ENCODE results near the gene RBM44.
"Not testable (repeated sequence)": the region's sequence is repeated elsewhere in the genome, so short reads cannot be mapped to it uniquely, and the experiment has no call there.

Gene RBM44

DNA sequence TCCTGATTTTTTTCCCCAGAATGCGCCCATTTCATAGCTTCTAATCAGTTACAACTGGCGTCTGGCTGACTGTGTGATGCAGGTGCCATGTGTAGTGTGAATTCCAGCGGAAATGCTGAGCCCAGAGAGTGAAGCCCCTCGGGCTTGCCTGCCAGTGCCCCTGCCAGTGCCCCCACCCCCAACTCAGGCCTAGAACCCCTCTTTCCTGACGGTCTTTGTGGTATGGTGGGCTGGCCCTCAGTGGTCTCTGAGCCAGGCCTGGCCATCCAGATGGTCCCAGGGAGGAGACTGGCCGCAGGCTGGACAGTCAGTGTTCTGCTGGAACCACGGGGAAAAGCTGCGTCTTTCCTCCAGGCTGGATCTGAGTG is 63.9 kb downstream of the RBM44 start:
- H3K27me3 ChIP-seq (ENCODE audit: control insufficient read depth, insufficient read depth, low read length): no peaks in the 10 kb centered on the region
- H3K27ac ChIP-seq (ENCODE audit: low read depth, low read length): peak overlapping the region; percentile 94
- H3K9ac ChIP-seq (ENCODE audit: low read length): no peak overlapping the region
- H3K4me1 ChIP-seq (ENCODE audit: control insufficient read depth, insufficient read depth, low read length): peaks cover 48% of the 10 kb centered on the region
- H3K4me3 ChIP-seq (ENCODE audit: low read length): no peak overlapping the region
- H3K36me3 ChIP-seq (ENCODE audit: control insufficient read depth, insufficient read depth, low read length): no peaks in the 10 kb centered on the region

DNA sequence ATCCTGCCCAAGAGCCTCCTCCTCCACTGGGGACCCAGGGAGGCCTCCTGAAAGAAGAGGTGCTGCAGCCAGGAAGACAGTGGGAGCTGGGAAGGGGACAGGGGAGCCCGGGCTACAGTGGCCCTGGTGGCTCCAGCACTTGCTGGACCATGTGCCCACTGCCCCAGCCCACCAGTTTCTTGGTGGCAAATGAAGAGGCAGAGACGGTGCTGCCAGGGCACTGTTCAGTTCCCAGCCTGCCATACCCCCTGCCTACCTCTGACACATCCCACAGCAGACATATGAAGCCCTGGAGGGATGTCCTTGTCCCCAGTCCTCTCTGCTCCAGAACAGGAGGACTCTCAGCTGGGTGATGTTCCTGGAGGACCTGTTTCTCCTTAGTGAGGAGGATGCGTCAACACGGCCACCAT is 64.5 kb downstream of the RBM44 start:
- Histone ChIP-seq H3K27ac (ENCODE audit: low read depth, low read length) (peak overlapping the region; percentile 94), H3K36me3 (ENCODE audit: control insufficient read depth, insufficient read depth, low read length) (no peaks in the 10 kb centered on the region), H3K4me1 (ENCODE audit: control insufficient read depth, insufficient read depth, low read length) (peaks cover 48% of the 10 kb centered on the region), H3K4me3 (ENCODE audit: low read length) (no peak overlapping the region), H3K9ac (ENCODE audit: low read length) (no peak overlapping the region), H3K27me3 (ENCODE audit: control insufficient read depth, insufficient read depth, low read length) (no peaks in the 10 kb centered on the region)

DNA sequence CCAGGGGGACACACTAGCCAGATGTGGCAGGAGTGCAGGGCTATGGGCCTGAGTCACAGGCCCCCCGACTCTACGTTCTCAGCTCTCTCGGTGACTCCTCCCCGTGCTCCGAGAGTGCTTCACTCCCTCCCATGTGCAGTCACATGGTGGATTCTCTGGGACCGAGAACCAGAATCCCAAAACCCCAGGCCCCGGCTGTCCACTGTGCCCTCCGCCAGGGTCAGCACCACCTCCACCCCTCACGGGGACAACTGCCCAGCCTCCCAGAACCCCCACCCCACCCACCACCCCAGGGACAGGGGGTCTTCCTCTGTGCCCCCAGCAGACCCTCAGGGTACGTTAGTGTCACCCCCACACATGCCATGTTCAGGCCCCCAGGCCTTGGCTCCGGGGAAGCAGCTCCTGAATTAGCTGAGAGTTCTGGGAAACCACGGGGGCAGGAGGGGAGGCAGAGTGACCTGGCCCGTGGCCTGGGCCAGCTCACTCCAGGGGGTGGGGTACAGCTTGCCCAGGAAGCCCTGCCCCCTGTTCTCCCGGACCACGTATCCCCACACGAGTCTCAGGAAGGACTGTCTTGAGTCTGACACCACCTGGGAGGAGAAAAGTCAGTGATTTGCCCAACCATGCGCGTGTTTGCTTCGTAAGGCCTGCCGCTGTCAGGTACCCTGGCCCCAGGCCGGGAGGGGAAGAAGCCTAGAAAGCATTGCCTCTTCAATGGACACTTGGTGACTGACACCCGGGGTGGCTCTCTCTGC is 65.3 kb downstream of the RBM44 start:
- peaks cover 50% of the 10 kb centered on the region for H3K4me1 ChIP-seq (ENCODE audit: control insufficient read depth, insufficient read depth, low read length)
- peak overlapping the region; percentile 94 for H3K27ac ChIP-seq (ENCODE audit: low read depth, low read length)
- H3K36me3 ChIP-seq (ENCODE audit: control insufficient read depth, insufficient read depth, low read length): no peaks in the 10 kb centered on the region
- no peak overlapping the region for H3K9ac ChIP-seq (ENCODE audit: low read length)
- no peak overlapping the region for H3K4me3 ChIP-seq (ENCODE audit: low read length)
- no peaks in the 10 kb centered on the region for H3K27me3 ChIP-seq (ENCODE audit: control insufficient read depth, insufficient read depth, low read length)

DNA sequence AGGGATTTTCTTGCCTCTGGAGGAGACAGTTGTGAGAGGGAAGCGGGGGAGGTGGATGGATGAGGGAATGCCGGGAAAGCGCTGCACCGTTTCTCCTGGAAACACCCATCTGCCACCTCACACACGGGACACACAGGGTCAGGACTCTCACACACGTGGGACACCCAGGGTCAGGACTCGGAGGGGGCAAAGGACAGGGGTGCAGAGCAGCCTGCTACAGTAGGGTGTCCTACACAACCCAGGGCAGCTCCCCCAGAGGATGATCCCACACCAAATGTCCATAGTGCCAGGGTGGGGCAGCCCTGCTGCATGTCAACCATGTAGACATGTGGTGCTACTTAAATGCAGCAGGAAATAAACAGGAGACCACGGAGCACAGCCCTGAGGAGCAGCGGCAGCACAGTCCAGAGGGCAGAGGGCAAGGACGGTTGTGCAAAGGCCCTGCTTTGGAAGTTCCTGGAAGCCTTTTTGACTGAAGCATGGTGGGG is 65.9 kb downstream of the RBM44 start:
- Histone ChIP-seq H3K4me1 (ENCODE audit: control insufficient read depth, insufficient read depth, low read length) (peaks cover 53% of the 10 kb centered on the region), H3K27me3 (ENCODE audit: control insufficient read depth, insufficient read depth, low read length) (no peaks in the 10 kb centered on the region), H3K36me3 (ENCODE audit: control insufficient read depth, insufficient read depth, low read length) (no peaks in the 10 kb centered on the region), H3K4me3 (ENCODE audit: low read length) (peak overlapping the region; percentile 22), H3K27ac (ENCODE audit: low read depth, low read length) (peak overlapping the region; percentile 94), H3K9ac (ENCODE audit: low read length) (no peak overlapping the region)

DNA sequence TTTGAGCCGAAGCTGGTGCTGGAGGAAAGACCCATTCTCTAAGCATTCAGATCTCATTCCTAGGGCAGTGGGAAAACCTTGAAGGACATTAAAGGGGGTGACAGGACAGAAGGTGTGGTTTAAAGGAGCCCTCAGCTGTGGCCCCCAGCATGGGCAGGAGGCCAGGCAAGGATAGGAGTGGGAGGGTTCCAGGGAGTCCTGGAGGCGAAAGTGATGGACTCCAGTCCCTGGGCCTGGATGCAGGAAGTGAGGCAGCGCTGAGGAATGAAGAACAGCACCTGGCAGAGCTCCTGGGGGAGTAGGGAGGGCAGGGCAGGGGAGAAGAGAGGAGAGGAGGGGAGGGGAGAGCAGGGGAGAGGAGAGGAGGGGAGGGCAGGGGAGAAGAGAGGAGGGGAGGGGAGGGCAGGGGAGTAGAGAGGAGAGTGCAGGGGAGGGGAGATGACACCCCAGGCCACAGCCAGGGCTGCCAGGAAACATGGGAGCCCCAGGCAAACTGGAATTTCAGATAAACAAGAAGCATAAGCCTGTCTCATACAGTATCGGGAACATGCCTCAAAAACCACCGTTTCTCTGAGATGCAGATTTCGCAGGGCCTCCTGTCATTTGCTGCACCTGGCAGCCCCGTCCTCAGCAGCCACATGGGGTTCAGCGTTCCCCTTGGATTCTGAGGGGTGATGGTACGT is 66.5 kb downstream of the RBM44 start:
- Histone ChIP-seq H3K36me3 (ENCODE audit: control insufficient read depth, insufficient read depth, low read length) (no peaks in the 10 kb centered on the region), H3K4me1 (ENCODE audit: control insufficient read depth, insufficient read depth, low read length) (peaks cover 58% of the 10 kb centered on the region), H3K27me3 (ENCODE audit: control insufficient read depth, insufficient read depth, low read length) (no peaks in the 10 kb centered on the region), H3K4me3 (ENCODE audit: low read length) (peak overlapping the region; percentile 22), H3K9ac (ENCODE audit: low read length) (no peak overlapping the region), H3K27ac (ENCODE audit: low read depth, low read length) (peak overlapping the region; percentile 94)

DNA sequence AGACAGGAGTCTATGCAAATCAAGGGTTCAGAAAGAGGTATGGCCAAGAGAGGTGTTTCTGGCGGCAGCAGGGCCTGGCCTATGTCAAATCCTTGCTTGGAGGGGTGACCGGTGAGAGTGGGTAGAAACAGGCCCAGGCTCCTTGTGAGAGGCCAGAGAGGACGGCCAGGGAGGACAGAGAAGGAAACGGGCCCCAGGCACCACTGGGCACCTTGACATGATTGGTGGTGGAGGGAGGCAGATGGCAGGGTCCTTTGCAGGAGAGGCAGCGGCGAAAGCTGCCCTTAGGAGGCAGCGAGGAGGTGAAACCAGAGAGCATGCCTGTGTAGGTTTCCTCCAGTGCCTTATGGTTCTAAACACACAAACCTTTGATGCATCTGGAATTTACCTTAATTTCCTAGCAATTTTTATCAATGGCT is 67.1 kb downstream of the RBM44 start:
- no peak overlapping the region for H3K9ac ChIP-seq (ENCODE audit: low read length)
- H3K4me1 ChIP-seq (ENCODE audit: control insufficient read depth, insufficient read depth, low read length): peaks cover 61% of the 10 kb centered on the region
- no peaks in the 10 kb centered on the region for H3K36me3 ChIP-seq (ENCODE audit: control insufficient read depth, insufficient read depth, low read length)
- H3K4me3 ChIP-seq (ENCODE audit: low read length): no peak overlapping the region
- no peaks in the 10 kb centered on the region for H3K27me3 ChIP-seq (ENCODE audit: control insufficient read depth, insufficient read depth, low read length)
- peak overlapping the region; percentile 94 for H3K27ac ChIP-seq (ENCODE audit: low read depth, low read length)

DNA sequence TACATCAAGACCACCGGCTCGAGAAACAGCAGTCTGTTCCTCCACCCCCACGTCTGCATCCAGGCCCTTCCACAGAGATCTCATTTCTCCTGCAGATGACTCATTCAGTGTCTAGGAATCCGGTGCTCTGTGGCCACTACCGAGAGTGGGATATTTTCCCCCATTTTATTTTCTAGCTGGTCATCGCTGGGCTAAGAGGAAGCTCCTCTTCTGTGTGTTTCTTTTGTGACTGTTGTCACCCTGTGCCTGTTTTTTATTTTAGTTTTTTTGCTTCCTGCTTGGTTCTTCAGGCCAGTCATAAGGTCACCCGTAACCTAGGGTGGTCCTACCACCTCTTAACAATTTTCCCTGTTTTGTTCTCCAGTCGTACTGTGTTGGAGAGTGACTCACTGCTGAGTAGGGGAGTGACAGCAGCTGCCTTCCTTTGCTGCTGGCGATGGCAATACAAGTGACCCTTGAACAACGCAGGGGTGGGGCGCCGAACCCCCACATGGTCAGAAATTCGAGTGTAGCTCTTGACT is 67.6 kb downstream of the RBM44 start:
- Histone ChIP-seq H3K27me3 (ENCODE audit: control insufficient read depth, insufficient read depth, low read length) (no peaks in the 10 kb centered on the region), H3K27ac (ENCODE audit: low read depth, low read length) (peak overlapping the region; percentile 94), H3K4me1 (ENCODE audit: control insufficient read depth, insufficient read depth, low read length) (peaks cover 67% of the 10 kb centered on the region), H3K4me3 (ENCODE audit: low read length) (no peak overlapping the region), H3K9ac (ENCODE audit: low read length) (no peak overlapping the region), H3K36me3 (ENCODE audit: control insufficient read depth, insufficient read depth, low read length) (no peaks in the 10 kb centered on the region)

DNA sequence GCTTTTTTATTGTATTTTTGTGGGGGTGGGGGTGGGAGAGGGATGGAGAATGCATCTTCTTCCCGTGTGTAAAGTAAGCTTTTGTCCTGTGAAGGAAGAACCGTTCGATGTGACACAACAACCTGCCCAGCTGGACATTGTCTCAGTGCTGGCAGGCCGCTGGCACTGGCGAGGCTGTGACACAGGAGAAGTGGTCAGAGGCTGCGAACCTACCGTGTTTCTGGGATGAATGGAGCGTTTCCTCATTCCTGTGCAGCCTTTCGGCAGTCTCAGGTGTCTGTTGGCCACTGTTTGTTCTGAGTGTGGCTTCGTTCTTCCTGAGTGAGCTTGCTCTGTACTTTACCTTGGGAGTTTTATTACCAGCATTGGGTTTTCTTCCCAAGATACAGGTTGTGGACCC is 68.9 kb downstream of the RBM44 start:
- Histone ChIP-seq H3K4me1 (ENCODE audit: control insufficient read depth, insufficient read depth, low read length) (peaks cover 78% of the 10 kb centered on the region), H3K27ac (ENCODE audit: low read depth, low read length) (peak overlapping the region; percentile 94), H3K27me3 (ENCODE audit: control insufficient read depth, insufficient read depth, low read length) (no peaks in the 10 kb centered on the region), H3K4me3 (ENCODE audit: low read length) (peak overlapping the region; percentile 2), H3K9ac (ENCODE audit: low read length) (no peak overlapping the region), H3K36me3 (ENCODE audit: control insufficient read depth, insufficient read depth, low read length) (no peaks in the 10 kb centered on the region)

DNA sequence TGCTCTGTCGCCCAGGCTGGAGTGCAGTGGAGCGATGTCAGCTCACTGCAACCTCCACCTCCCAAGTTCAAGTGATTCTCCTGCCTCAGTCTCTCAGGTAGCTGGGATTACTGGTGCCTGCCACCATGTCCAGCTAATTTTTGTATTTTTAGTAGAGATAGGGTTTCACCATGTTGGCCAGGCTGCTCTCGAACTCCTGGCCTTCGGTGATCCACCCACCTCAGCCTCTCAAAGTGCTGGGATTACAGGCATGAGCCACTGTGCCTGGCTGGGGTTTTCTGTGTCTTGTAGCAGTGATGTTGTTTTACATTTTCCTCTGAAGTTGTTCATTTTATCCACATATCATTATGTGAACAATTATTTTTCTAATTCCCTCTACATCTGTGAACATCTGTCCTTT is 69.5 kb downstream of the RBM44 start:
- not testable (repeated sequence) for H3K36me3 ChIP-seq (ENCODE audit: control insufficient read depth, insufficient read depth, low read length); H3K27me3 ChIP-seq (ENCODE audit: control insufficient read depth, insufficient read depth, low read length); H3K9ac ChIP-seq (ENCODE audit: low read length); H3K4me3 ChIP-seq (ENCODE audit: low read length)
- Histone ChIP-seq H3K4me1 (ENCODE audit: control insufficient read depth, insufficient read depth, low read length) (peaks cover 78% of the 10 kb centered on the region), H3K27ac (ENCODE audit: low read depth, low read length) (peak overlapping the region; percentile 94)

DNA sequence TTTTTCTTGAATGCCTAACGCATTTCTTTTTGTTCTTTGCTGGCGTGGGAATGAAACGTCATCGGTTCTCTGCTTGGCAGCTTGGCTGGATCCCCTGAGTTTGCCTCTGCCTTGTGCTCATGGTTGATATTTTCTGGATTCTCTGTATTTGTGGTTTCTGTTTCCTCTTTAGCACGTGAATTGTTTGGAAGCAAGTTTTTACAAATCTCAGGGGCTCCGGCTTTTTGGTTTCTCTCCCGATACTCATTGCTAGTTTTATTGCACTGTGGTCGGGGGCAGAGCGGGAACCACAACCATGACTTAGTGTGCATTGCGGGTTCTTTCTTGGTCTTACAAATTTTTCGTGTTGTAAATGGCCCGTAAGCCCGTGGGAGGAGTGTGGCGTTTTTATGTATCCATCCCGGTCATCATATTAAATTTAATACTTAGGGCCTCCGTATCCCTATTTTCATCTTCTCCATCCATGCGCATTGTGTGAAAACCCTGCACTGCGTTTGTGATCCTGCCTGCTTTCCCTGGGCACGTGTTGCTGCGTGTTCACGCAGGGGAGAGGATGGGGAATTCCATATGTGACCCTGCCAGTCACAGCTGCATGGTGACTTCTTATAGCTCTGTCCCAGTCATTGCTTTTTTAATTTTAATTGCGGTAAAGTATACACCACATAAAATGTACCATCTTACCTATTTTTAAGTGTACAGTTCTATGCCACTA is 70.2 kb downstream of the RBM44 start:
- Histone ChIP-seq H3K4me3 (ENCODE audit: low read length) (no peak overlapping the region), H3K9ac (ENCODE audit: low read length) (no peak overlapping the region), H3K27ac (ENCODE audit: low read depth, low read length) (peak overlapping the region; percentile 94), H3K27me3 (ENCODE audit: control insufficient read depth, insufficient read depth, low read length) (no peaks in the 10 kb centered on the region), H3K4me1 (ENCODE audit: control insufficient read depth, insufficient read depth, low read length) (peaks cover 78% of the 10 kb centered on the region), H3K36me3 (ENCODE audit: control insufficient read depth, insufficient read depth, low read length) (no peaks in the 10 kb centered on the region)

DNA sequence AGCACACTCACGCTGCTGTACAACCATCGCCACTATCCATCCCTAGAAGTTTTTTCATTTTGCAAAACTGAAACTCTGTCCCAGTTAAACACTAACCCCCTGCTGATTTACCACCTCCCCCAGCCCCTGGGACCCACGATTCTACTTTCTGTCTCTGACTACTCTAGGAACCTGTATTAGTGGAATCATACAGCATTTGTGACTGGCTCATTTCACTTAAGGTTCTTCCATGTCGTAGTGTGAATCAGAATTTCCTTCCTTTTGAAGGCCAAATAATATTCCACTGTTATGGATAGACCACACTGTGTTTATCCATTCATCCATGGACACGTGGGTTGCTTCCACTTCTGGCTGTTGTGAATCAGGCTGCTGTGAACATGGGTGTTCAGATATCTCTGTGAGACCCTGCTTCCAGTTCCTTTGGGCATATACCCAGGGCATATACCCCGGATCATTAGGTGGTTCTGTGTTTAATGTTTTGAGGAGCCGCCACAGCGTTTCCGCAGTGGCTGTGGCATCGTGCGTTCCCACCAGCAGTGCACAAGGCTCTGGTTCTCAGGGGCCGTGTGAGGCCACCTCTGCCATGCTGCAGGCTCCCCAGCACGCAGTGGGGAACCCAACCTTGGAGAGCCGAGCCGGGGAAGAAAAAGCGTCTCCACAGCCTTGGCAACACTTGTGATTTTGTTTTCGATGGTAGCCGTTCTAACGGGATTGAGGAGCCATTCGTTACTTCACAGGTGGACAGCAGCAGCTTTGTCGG is 70.9 kb downstream of the RBM44 start:
- Histone ChIP-seq H3K4me1 (ENCODE audit: control insufficient read depth, insufficient read depth, low read length) (peaks cover 79% of the 10 kb centered on the region), H3K4me3 (ENCODE audit: low read length) (no peak overlapping the region), H3K36me3 (ENCODE audit: control insufficient read depth, insufficient read depth, low read length) (no peaks in the 10 kb centered on the region), H3K27ac (ENCODE audit: low read depth, low read length) (peak overlapping the region; percentile 94), H3K27me3 (ENCODE audit: control insufficient read depth, insufficient read depth, low read length) (no peaks in the 10 kb centered on the region), H3K9ac (ENCODE audit: low read length) (no peak overlapping the region)

DNA sequence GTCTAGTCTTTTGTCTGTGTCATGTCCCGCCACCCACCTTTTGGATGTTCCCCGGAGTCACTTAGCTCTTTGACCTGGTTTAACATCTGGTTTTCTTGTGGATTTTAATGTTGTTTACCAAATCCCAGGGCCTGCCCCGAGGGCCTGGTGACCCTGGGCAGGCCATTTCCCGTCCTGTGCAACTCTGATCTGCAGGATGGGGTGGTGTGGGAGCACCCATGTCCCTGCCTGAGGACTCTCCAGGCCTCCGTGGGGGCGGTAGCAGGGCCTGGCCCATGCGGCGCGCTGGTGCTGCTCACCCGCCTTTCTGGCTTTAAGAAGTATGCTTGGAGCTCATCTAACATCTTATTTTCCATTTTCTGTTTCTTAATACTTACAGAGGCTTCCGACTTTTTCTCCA is 71.5 kb downstream of the RBM44 start:
- Histone ChIP-seq H3K4me1 (ENCODE audit: control insufficient read depth, insufficient read depth, low read length) (peaks cover 81% of the 10 kb centered on the region), H3K36me3 (ENCODE audit: control insufficient read depth, insufficient read depth, low read length) (no peaks in the 10 kb centered on the region), H3K9ac (ENCODE audit: low read length) (no peak overlapping the region), H3K4me3 (ENCODE audit: low read length) (no peak overlapping the region), H3K27me3 (ENCODE audit: control insufficient read depth, insufficient read depth, low read length) (no peaks in the 10 kb centered on the region), H3K27ac (ENCODE audit: low read depth, low read length) (peak overlapping the region; percentile 94)

Measured in rectal smooth muscle tissue (tissue), 1 donor.